A673 (cell line): Measurements from ENCODE around the gene GTF3C1. TPM values are rescaled to one million over a fixed set of nuclear protein-coding genes. Genes with fewer than 3 reads are reported as not detected.
"Not testable (repeated sequence)": the region's sequence is repeated elsewhere in the genome, so short reads cannot be mapped to it uniquely, and the experiment has no call there.

Source experiments
- BruUV-seq: library from RNA; stranded (reverse); fragments of 400-500 nt; replicated peaks from 2 replicates; lab custom pipeline; 2021; lab: Mats Ljungman, UMichigan
- CTCF ChIA-PET: fragments of 300-600 bp; sonication (Branson Sonifier 250); formaldehyde crosslinking; loops from one replicate; lab custom pipeline; 2022; ENCODE audit warnings: antibody characterized with exemption; lab: Charles Lee
- POLR2A ChIA-PET: fragments of 300-600 bp; sonication (Branson Sonifier 250); formaldehyde crosslinking; loops from one replicate; lab custom pipeline; 2022; ENCODE audit warnings: antibody characterized with exemption; ENCODE audit not compliant: low non-redundant PET; lab: Charles Lee
- DNase-seq: peaks from one replicate; pipeline ENCODE4 v3.0.0-alpha.2; 2015; ENCODE audit warnings: low spot score
- H3K27ac ChIP-seq: fragments of 200-600 bp; sonication (generic); 2 replicates; pipeline ENCODE4 v1.5.1; 2016; ENCODE audit warnings: mixed run types, low read depth, mild to moderate bottlenecking, mixed read lengths, antibody characterized with exemption, low read length; ENCODE audit not compliant: poor library complexity, severe bottlenecking
- H3K27me3 ChIP-seq: fragments of 200-600 bp; sonication (generic); replicated peaks from 2 replicates; pipeline ENCODE4 v1.6.1; 2017; ENCODE audit warnings: mixed run types, low read depth, mild to moderate bottlenecking, mixed read lengths, antibody characterized with exemption, low read length; ENCODE audit not compliant: insufficient read depth, poor library complexity
- H3K36me3 ChIP-seq: fragments of 200-600 bp; sonication (generic); 2 replicates; pipeline ENCODE4 v1.6.1; 2016; ENCODE audit warnings: mixed run types, mild to moderate bottlenecking, mixed read lengths, antibody characterized with exemption, low read length; ENCODE audit not compliant: insufficient read depth, poor library complexity, severe bottlenecking
- H3K4me1 ChIP-seq: fragments of 200-600 bp; sonication (generic); 2 replicates; pipeline ENCODE4 v1.6.1; 2017; ENCODE audit warnings: mixed run types, mild to moderate bottlenecking, mixed read lengths, antibody characterized with exemption, low read length; ENCODE audit not compliant: insufficient read depth, poor library complexity, severe bottlenecking
- H3K4me3 ChIP-seq: fragments of 200-600 bp; sonication (generic); 2 replicates; pipeline ENCODE4 v1.5.1; 2016; ENCODE audit warnings: low read depth, mixed run types, mild to moderate bottlenecking, mixed read lengths, low read length; ENCODE audit not compliant: poor library complexity, severe bottlenecking
- H3K9me3 ChIP-seq: fragments of 200-600 bp; sonication (generic); 2 replicates; pipeline ENCODE4 v1.6.1; 2016; ENCODE audit warnings: mixed run types, low read depth, mild to moderate bottlenecking, mixed read lengths, antibody characterized with exemption, low read length; ENCODE audit not compliant: poor library complexity, severe bottlenecking
- EZH2 ChIP-seq: fragments of 200-600 bp; sonication (generic); IDR thresholded peaks from 2 replicates; pipeline ENCODE4 v1.6.1; 2017; ENCODE audit warnings: borderline replicate concordance, low read depth, mild to moderate bottlenecking, mixed read lengths, antibody characterized with exemption, low read length; ENCODE audit not compliant: poor library complexity, severe bottlenecking
- intact Hi-C: fragments of 100-400 bp; cut with micrococcal nuclease; formaldehyde crosslinking; loops from one replicate; pipeline ENCODE4 v1.10.0; 2022; ENCODE audit not compliant: unreplicated experiment
- total RNA-seq: library from RNA; stranded (reverse); gene quantifications from 2 replicates; pipeline ENCODE4 v1.2.3, GENCODE V29; 2021
- TF ChIP-seq, protein P1 (sequence below): fragments of 300-800, 200-600 bp; sonication (generic); conservative IDR thresholded peaks from 2 replicates; pipeline ENCODE4 v1.5.1; 2017; ENCODE audit warnings: low read depth, mild to moderate bottlenecking, antibody characterized with exemption, low read length, moderate library complexity, mixed read lengths

The GTF3C1 gene
- total RNA-seq, 1 experiment from 2014 or later, result 94.2 TPM

DNA sequence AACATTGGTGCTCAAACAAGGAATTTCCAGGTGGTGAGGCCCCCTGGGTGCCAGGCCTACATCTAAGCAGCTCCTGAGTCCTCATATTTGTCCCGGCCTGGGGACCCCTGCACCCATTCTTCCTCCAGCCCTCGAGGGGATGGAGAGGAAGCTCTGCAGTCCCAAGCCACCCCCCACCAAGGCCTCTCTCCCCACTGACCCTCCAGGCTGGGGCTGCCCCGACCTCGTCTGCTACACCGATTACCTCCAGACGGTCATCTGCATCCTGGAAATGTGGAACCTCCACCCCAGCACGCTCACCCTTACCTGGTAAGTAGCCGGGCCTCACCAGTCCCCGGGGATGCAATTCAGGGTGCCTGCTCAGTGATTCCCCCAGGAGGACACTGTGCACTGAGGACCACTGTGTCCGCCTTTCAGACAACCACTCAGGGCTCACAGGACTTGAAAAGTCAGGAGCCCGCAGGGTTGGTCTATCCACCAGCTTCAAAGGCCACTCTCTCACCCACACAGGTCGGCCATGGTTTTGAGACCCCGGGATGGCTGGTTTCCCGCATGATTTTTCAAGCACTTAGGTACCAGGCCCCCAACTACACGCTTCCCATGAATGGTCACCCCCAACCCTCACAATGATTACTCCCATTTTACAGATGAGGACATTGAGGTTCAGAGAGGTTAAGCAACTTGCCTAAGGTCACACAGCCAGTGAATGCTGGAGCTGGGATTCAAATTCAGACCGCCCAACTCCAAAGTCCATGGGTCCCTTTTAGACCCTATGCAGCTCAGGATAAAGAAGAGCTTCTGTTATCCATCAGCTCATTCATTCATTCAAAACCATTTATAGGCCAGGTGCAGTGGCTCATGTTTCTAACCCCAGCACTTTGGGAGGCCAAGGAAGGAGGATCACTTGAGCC lies 115.3 kb downstream of the GTF3C1 start:
- no TSS peak for BruUV-seq
- no peaks in the 10 kb centered on the region for H3K4me1 ChIP-seq
- ChIA-PET POLR2A (interaction anchor here (0.6 kb wide), 1 partner anchor 263 kb away, joined by 3 read pairs; no protein-coding TSS in a partner anchor), CTCF (no interaction called here)
- H3K27me3 ChIP-seq, result no peaks in the 10 kb centered on the region
- TF ChIP-seq, protein P1, sequence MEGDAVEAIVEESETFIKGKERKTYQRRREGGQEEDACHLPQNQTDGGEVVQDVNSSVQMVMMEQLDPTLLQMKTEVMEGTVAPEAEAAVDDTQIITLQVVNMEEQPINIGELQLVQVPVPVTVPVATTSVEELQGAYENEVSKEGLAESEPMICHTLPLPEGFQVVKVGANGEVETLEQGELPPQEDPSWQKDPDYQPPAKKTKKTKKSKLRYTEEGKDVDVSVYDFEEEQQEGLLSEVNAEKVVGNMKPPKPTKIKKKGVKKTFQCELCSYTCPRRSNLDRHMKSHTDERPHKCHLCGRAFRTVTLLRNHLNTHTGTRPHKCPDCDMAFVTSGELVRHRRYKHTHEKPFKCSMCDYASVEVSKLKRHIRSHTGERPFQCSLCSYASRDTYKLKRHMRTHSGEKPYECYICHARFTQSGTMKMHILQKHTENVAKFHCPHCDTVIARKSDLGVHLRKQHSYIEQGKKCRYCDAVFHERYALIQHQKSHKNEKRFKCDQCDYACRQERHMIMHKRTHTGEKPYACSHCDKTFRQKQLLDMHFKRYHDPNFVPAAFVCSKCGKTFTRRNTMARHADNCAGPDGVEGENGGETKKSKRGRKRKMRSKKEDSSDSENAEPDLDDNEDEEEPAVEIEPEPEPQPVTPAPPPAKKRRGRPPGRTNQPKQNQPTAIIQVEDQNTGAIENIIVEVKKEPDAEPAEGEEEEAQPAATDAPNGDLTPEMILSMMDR, result no peak
- no peak for TF ChIP-seq EZH2
- no peak overlapping the region for H3K4me3 ChIP-seq
- H3K9me3 ChIP-seq, result no peaks in the 10 kb centered on the region
- intact Hi-C loops, result no loop called here
- no peak overlapping the region for H3K27ac ChIP-seq
- DNase-seq, result no peak
- no peaks in the 10 kb centered on the region for H3K36me3 ChIP-seq

DNA sequence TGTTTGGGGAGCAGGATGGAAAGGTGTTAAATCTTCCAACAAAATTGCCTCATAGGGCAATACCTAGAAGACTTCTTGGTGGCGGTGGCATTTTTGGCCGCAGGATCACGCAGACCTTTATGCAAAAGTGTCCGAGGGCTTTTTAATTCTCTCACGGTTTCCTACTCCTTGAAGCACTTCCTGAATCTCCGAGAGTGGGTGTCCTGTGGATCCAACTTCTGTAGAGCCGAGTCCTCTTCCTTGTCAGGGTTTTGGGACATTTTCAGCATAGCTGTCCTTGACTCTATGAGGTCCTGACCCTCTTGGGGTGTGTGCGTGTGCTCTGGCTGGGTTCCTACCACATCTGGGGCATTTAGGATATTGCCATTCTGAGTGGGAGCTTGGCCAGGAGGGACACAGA lies 116.1 kb downstream of the GTF3C1 start:
- H3K27ac ChIP-seq, result no peak overlapping the region
- no peaks in the 10 kb centered on the region for H3K9me3 ChIP-seq
- no peak for DNase-seq
- ChIA-PET POLR2A (no interaction called here), CTCF (no interaction called here)
- H3K36me3 ChIP-seq, result no peaks in the 10 kb centered on the region
- TF ChIP-seq EZH2, result no peak
- TF ChIP-seq, protein P1, result no peak
- BruUV-seq, result no TSS peak
- H3K4me3 ChIP-seq, result no peak overlapping the region
- H3K4me1 ChIP-seq, result no peaks in the 10 kb centered on the region
- H3K27me3 ChIP-seq, result no peaks in the 10 kb centered on the region
- intact Hi-C loops, result no loop called here

DNA sequence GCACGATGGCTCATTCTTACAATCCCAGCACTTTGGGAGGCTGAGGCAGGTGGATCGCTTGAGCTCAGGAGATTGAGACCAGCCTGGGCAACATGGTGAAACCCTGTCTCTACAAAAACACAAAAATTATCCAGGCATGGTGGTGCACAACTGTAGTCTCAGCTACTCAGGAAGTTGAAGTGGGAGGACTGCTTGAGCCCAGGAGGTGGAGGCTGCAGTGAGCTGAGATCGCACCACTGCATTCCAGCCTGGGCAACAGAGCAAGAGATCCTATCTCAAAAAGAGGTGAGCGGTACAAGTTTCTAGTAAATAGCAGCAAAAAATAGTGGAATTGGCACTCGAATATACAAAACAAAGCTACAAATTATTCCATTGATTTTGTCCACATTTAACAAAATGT lies 116.5 kb downstream of the GTF3C1 start:
- H3K27me3 ChIP-seq, BruUV-seq, H3K4me3 ChIP-seq, H3K4me1 ChIP-seq, intact Hi-C loops, POLR2A ChIA-PET, H3K9me3 ChIP-seq, H3K36me3 ChIP-seq, H3K27ac ChIP-seq, CTCF ChIA-PET, DNase-seq: not testable (repeated sequence)
